ENCODE data around the gene C5.

The C5 gene

DNA sequence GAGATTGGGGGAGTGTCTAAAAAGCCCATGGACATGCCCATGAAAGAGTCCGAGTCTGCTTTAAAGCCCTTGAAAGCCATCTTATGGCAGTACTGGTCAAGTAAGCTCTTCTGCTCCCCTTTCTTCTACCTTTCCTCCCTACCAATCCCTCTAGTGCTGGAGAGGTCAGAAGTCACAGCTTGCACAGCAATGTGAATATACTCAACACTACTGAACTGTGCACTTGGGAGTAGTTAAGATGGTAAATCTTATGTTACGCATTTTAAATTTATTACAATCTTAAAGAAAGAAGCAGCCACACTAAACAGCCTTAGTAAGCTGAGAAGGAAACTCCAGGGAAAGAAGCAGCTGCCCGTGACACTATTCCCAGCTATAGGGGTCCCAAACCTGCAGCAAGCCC lies 111.2 kb downstream of the C5 start:
- no peak for DNase-seq

GRCh38 chr9:120937596-120937995 lies 112.5 kb downstream of the C5 start:
- no peak for DNase-seq

- DNase-seq, result no peak
Observed at GRCh38 chr9:120937127-120937526, 112.9 kb downstream of the C5 start.

GRCh38 chr9:120936764-120937122 lies 113.3 kb downstream of the C5 start:
- no peak for DNase-seq

GRCh38 chr9:120936011-120936763 lies 113.9 kb downstream of the C5 start:
- DNase-seq, result peak; percentile 58

DNA sequence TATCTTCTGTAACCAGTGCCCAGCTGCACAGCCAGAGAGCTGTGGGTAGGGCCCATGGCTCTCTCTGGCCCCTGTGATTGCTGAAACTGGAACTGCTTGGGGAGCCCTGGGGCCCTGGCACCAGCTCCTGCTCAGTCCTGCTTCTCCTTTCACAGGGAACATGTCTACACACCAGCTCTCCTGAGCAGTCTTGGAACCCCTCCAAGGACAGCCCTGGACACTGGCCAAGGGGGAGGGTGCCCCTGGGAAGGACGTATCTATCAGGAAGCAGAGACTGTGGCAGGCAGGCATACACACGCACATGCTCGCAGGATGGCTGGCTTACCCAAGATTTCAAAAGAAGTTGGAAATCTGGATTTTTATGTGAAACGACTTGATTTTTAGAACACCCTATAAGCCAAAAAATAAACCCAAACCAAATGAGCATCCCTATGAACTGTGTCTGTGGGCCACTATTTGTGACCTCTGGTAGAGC lies 114.7 kb downstream of the C5 start:
- DNase-seq, result peak; percentile 86

DNA sequence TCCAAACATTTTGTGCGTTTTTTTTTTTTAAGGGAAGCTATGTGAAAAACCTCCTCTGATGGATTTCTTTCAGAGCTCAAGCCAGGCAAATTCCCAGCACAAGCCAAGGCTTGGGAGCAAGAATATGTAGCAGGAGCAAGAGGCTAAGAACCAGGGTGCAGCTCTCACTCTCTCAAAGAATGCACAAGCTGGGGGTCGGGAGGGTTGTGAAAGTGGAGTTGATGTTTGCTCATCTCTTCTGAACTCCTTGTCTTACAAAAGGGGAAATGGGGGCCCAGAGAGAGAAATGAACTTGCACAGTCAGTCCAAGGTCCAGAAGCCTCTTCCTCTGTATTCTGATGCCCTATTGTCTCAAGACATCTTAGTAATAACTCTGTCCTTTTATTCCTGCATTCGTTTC lies 115.8 kb downstream of the C5 start:
- no peak for DNase-seq

DNA sequence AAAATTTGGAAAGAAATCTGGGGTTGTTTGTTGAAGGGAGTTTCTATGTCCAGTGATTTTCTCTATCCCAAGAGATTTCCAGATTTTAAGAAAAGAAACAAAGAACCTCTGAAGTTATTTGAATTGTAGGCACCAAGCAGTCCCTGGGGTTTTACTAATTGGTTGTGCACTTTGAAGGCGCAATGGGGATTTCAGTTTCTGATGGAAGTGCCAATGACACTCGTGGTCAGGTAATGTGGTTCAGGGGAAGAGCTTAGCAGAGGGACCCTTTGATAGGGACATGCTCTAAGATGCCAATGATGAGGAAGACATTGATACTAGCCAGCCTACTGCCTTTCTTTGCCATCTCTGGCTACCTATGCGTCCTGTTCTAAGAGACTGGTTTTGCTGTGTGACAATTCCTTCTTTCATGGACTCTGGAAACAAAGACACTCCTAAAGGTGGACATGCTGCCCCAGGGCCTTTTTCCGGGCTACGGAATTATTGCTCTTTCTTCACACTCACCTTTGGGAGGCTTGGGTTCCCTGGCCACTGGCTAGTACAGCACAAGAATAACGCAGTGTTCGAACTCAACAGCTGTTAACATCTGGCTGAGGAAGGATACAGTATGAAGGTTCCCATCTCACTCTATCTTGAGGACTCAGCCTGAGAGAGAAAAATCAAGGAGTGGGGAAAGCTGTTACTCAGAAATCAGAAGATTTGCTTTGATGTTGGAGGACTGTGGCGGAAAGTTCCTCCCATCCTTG lies 116.6 kb downstream of the C5 start:
- no peak for DNase-seq

GRCh38 chr9:120932086-120932823 lies 117.8 kb downstream of the C5 start:
- DNase-seq, result no peak

GRCh38 chr9:120931231-120932085 lies 118.6 kb downstream of the C5 start:
- no peak for DNase-seq

- no peak for DNase-seq
Observed at GRCh38 chr9:120929229-120929791, 120.8 kb downstream of the C5 start.

- DNase-seq, result no peak
Observed at GRCh38 chr9:120928483-120929228, 121.4 kb downstream of the C5 start.

GRCh38 chr9:120928015-120928482 lies 122.0 kb downstream of the C5 start:
- no peak for DNase-seq

- no peak for DNase-seq
Observed at GRCh38 chr9:120927269-120928014, 122.6 kb downstream of the C5 start.

DNA sequence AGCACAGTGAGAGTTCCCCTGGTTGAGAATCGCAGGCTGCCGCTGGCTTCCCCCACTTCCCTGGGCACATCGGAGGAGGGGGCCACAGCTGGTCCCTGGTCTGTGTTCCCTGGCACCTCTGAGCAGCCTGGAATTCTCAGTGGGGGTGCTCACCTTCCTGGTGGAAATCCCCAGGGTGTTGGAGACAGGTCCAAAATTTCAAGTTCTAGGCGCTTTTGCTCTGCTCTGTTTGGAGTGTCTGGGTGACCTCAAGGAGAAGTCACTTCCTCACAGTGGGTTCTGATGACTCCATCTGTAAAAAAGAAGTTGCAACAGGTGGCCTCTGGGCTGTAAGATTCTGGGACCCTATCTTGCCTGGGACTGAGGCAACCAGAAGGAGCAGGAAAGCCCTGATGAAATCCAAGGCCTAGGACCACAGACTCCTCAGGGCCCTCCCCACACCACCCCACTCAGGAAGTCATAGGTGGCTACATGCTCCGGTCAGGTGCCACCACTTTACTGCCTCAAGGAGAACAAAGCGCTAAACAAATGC lies 123.6 kb downstream of the C5 start, which contains the start of gene TRAF1:
TRAF1 (minus strand) TSS at position 400 of the 532 bp plus-strand sequence. CDS start 721 bp downstream, outside the sequence.
- DNase-seq, result no peak

GRCh38 chr9:120925535-120926396 lies 124.3 kb downstream of the C5 start:
- DNase-seq, result no peak

DNA sequence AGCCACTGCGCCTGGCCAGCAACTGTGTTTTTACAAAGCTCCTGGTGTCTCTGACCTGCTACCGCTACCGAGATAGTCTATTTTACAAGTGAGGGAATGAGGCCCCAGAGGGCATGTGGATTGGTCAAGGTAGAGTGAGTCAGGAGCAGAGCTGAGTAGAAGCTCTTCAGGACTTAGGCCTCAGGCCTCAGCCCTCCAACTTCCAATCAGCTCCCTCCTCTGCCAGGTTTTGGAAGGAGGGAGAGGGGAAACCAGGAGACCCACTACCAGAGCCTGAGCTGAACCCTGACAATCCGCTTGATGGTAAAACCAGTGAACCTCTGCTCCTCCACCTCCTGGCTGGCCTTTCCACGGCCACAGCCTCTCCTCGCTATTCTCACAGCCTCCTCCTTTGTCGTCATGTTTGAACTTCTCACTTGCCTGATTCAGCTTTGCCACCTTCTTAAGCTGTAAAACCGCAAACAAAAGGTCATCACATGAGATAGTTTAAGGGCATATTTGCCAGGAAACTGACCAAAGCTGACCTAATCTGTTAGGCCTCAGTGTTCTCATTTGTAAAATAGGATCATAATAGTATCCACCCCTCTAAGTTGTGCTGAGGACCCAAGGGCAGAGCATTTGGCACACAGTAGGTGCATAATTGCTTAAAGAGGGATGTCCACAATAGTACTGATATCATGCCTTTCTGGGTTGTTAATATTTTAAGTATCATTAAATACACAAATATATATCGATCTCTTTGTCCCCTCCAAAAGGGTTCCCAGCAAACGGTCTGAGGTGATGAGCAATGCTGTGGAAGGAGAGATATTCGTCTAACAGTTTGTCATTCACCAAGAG lies 125.2 kb downstream of the C5 start:
- DNase-seq, result no peak

DNA sequence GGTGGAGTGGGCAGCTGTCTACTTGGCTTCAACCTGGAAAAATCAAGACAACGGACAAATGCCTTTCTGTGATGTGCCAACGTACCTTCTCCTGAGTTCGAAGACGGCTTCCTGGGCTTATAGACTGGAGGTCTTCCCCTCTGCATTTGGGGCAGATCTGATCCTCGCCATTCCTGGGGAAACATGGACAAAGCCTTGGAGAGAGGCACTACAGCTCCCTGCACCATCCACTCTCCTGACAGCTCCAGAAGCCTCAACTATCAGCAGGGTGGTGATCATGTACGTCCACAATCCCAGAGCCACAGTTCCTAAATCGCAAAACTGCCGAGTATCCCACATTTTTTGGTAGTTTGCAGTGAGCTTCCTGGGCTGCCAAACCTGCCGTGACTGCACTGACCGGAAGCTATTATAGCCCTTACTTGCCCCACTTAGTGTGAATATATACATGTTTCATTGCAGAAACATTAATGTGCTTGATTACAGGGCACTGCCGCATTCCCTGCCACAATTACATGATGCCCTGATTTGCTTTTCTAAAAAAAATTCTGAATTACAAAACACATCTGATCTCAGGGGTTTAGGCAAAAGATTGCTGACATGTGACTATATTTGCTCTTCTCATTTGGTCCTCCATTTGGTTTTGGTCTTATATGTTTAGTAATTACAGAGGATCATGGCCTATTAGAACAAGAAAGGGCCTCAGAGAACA lies 126.3 kb downstream of the C5 start:
- no peak for DNase-seq
